ENCODE data around the gene PLN.

DNA sequence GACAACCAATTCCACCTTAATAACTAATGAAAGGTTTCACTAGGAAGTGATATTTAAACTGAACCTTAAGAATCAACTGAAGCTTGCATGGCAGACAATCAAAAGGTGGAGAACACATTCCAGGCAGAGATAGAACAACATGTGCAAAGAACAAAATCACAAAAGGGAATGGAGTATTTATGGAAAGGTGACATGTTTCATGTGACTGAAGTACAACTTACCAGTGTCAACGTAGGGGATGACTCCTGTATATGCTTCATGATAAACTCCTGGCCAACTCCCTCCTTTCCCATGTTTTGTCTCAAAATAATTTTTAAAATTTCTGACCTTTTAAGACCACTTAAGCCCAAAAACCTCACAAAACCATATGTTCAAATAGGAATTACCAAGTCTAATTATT lies 6.6 kb downstream of the PLN start:
- TF ChIP-seq, protein P1, sequence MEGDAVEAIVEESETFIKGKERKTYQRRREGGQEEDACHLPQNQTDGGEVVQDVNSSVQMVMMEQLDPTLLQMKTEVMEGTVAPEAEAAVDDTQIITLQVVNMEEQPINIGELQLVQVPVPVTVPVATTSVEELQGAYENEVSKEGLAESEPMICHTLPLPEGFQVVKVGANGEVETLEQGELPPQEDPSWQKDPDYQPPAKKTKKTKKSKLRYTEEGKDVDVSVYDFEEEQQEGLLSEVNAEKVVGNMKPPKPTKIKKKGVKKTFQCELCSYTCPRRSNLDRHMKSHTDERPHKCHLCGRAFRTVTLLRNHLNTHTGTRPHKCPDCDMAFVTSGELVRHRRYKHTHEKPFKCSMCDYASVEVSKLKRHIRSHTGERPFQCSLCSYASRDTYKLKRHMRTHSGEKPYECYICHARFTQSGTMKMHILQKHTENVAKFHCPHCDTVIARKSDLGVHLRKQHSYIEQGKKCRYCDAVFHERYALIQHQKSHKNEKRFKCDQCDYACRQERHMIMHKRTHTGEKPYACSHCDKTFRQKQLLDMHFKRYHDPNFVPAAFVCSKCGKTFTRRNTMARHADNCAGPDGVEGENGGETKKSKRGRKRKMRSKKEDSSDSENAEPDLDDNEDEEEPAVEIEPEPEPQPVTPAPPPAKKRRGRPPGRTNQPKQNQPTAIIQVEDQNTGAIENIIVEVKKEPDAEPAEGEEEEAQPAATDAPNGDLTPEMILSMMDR (IDR thresholded peaks at IDR 0.05): no peak
- TF ChIP-seq POLR2A (IDR thresholded peaks at IDR 0.05): no peak
